ENCODE measurements around the gene C2orf72.

Gene C2orf72

DNA sequence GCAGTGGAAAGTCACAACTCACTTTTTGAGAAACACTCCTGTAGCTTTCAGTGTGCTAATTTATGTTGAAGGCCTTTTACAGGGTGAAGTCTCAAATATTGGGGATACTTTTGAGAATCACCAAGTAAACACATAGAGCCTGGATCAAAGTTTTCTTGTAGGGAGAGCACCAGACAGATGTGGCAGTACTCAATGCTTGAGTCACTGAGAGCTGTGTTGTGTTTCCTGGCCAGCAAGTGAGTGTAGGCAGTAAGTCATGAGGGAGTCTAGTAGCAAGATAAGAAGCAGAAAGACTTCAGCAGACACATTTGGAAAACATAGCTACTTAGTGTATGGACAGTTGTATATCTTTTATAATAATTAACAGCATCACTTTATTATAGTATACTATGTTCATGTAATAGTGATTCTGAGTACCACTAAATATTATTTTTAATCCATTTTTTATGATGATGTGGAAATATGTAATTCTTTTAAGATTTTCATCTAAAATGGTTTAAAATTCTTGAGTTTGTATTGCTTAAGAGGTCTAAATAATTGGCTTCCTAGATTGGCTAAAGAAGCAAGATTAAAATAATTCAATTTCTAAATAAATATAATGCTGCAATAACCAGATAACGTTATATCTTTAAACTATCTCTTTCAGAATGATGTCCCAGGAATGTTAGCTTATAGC lies 32.2 kb downstream of the C2orf72 start:
- DNase-seq (ENCODE audit: low spot score): no peak

DNA sequence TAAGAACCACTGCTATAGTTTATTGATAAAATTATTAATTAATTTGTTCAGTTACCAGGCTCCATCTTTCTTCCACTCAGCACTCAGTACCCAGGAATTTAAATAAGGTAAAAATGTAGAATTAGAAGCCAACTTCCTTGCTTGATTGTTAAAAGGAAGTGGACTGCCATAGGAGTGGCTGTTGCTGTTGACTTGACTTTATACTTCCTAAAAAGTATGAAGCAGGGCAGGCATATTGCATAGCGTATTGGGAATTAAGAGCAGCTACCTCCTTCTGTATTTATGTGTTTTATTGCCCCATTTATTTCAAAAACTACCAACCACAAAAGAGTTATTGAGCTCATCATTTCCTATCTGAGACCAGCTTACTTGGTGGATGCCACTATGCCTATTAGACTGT lies 47.2 kb downstream of the C2orf72 start:
- no peak for DNase-seq (ENCODE audit: low spot score)

DNA sequence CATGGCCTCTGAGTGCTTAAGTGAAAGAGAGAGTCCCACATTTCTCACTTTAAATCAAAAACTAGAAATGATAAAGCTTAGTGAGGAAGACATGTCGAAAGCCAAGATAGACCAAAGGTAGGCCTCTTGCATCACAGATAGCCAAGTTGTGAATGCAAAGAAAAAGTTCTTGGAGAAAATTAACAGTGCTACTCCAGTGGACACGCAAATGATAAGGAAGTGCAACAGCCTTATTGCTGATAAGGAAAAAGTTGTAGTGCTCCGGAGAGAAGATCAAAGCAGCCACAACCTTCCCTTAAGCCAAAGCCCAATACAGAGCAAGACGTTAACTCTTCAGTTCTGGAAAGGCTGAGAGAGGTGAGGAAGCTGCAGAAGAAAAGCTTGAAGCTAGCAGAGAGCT lies 51.4 kb downstream of the C2orf72 start:
- no peak for DNase-seq (ENCODE audit: low spot score)

DNA sequence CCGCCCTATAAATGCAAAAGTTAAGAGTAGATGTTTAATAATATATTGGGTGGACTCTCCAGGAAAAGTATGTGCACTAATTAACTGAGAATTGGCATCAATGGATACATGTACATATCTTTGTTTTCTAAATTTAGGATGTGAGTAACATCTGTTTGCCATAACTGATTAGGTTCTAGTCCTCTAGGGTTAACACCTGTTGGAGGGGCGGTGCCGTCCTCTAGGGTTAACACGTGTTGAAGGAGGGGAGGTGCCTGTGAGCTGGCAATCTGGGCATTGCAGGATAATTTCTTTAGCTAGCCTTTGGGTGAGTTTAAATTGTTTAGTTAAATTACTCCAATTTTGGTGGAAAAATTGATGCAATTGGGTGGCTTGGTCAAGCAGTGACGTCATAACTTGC lies 56.6 kb downstream of the C2orf72 start:
- DNase-seq (ENCODE audit: low spot score): no peak

DNA sequence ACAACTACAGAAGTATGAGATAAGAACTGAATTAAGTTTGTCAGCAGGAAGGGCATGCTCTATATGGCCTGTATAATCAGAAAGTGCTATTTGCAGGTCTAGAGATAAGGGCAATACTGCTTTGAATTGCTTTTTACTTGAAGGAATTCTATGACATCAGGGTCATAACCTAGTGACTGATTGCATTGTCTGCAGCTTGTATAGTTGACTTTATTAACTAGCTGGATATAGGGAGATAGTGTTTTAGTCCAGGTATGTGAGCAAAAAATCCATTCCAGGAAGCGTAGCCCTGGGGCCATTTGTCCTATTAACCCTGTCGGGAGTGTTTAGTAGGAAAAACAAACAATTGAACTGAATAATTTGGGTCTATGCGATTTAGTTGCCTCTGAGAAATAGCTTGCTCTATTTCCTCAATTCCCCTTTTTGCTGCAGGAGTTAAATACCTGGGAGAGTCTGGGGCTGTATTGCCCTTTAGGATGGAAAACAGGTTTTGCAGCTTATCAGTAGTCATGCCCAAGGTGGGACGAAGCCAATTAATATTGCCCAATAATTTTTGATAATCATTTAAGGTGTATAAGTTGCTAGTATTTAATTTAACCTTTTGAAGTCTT lies 57.5 kb downstream of the C2orf72 start:
- no peak for DNase-seq (ENCODE audit: low spot score)
